SK-N-SH (cell line): ENCODE data around the gene PRRX1. TPM values are rescaled to one million over a fixed set of nuclear protein-coding genes. Genes with fewer than 3 reads are reported as not detected.
A peak's percentile ranks its signal among the peaks of the same experiment; 100 is the strongest.

Source experiments
- CTCF ChIA-PET: fragments of 300-600, 350-600 bp; formaldehyde crosslinking; extraction: SDS; loops from one replicate; lab custom pipeline; 2021; lab: Yijun Ruan, JAX
- POLR2A ChIA-PET: fragments of 350-600 bp; sonication (Branson Sonifier 250); formaldehyde crosslinking; extraction: SDS; loops from one replicate; lab custom pipeline; 2020; ENCODE audit warnings: antibody characterized with exemption, inconsistent platforms; lab: Yijun Ruan, JAX
- DNase-seq: peaks from one replicate; pipeline ENCODE4 v3.0.0; 2012
- H2AFZ ChIP-seq: fragments of 200-600 bp; sonication (generic); 2 replicates; pipeline ENCODE4 v1.8.1; 2016; ENCODE audit warnings: antibody characterized with exemption, mild to moderate bottlenecking, low read depth
- H3F3A ChIP-seq: fragments of 200-600 bp; sonication (generic); replicated peaks from 2 replicates; pipeline ENCODE3; 2016; ENCODE audit warnings: antibody characterized with exemption, mild to moderate bottlenecking; ENCODE audit not compliant: insufficient read depth
- H3K27ac ChIP-seq, 2 experiments: fragments of 200-500 bp in 1 of 2; fragments of 200-600 bp in 1 of 2; sonication (Bioruptor generic) in 1 of 2; sonication (generic), shearing (Covaris generic) in 1 of 2; 2 replicates each; pipeline versions ENCODE4 v1.5.1 to v1.6.1; 2014 to 2016; ENCODE audit warnings: low read depth in 2 of 2, inconsistent platforms in 1 of 2, low read length in 1 of 2, mild to moderate bottlenecking in 1 of 2, mixed read lengths in 1 of 2
- H3K27me3 ChIP-seq: fragments of 200-600 bp; sonication (generic), shearing (Covaris generic); 2 replicates; pipeline ENCODE4 v1.6.1; 2016; ENCODE audit warnings: mixed run types; ENCODE audit not compliant: insufficient read depth
- H3K36me3 ChIP-seq, 2 experiments: fragments of 200-500 bp in 1 of 2; fragments of 200-600 bp in 1 of 2; sonication (Bioruptor generic) in 1 of 2; sonication (generic) in 1 of 2; replicated peaks in 1 of 2; 2 replicates each; pipeline versions ENCODE3 to v1.5.1; 2014 to 2016; ENCODE audit warnings: low read length in 1 of 2, mild to moderate bottlenecking in 1 of 2; ENCODE audit not compliant: insufficient read depth in 2 of 2, control insufficient read depth in 1 of 2
- H3K4me1 ChIP-seq, 2 experiments: fragments of 200-500 bp in 1 of 2; fragments of 200-600 bp in 1 of 2; sonication (Bioruptor generic) in 1 of 2; sonication (generic), shearing (Covaris generic) in 1 of 2; 2 replicates each; pipeline versions ENCODE4 v1.5.1 to v1.6.1; 2014 to 2016; ENCODE audit warnings: low read depth in 1 of 2, low read length in 1 of 2, mixed run types in 1 of 2; ENCODE audit not compliant: insufficient read depth in 2 of 2, control insufficient read depth in 1 of 2
- H3K4me2 ChIP-seq: fragments of 200-600 bp; sonication (generic), shearing (Covaris generic); 2 replicates; pipeline ENCODE4 v1.6.1; 2017; ENCODE audit warnings: mixed run types
- H3K4me3 ChIP-seq, 2 experiments: fragments of 200-500 bp in 1 of 2; fragments of 200-600 bp in 1 of 2; sonication (Bioruptor generic) in 1 of 2; sonication (generic), shearing (Covaris generic) in 1 of 2; 2 replicates each; pipeline versions ENCODE4 v1.5.1 to v1.8.1; 2014 to 2016; ENCODE audit warnings: low read depth in 2 of 2, inconsistent platforms in 1 of 2, low read length in 1 of 2, mild to moderate bottlenecking in 1 of 2, mixed read lengths in 1 of 2, moderate library complexity in 1 of 2
- H3K79me2 ChIP-seq: fragments of 200-600 bp; sonication (generic); 2 replicates; pipeline ENCODE4 v1.8.1; 2017; ENCODE audit warnings: mild to moderate bottlenecking; ENCODE audit not compliant: insufficient read depth
- H3K9ac ChIP-seq: fragments of 200-600 bp; sonication (generic); 2 replicates; pipeline ENCODE4 v1.6.1; 2017; ENCODE audit warnings: mixed run types
- H3K9me2 ChIP-seq: fragments of 200-600 bp; sonication (generic); 2 replicates; pipeline ENCODE4 v1.6.1; 2017; ENCODE audit warnings: mixed run types
- H3K9me3 ChIP-seq: fragments of 200-600 bp; sonication (generic); 2 replicates; pipeline ENCODE4 v1.6.1; 2017; ENCODE audit warnings: mixed run types, mild to moderate bottlenecking, moderate library complexity
- H4K20me1 ChIP-seq: fragments of 200-600 bp; sonication (generic); 2 replicates; pipeline ENCODE4 v1.6.1; 2017; ENCODE audit warnings: mild to moderate bottlenecking, mixed run types; ENCODE audit not compliant: insufficient read depth
- ELF1 ChIP-seq: IDR thresholded peaks from 2 replicates; pipeline ENCODE4 v1.4.0; 2012
- EP300 ChIP-seq, 2 experiments: IDR thresholded peaks; 2 replicates each; pipeline versions ENCODE4 v1.4.0 to v1.6.1; 2012; ENCODE audit warnings: borderline replicate concordance in 1 of 2, low read depth in 1 of 2, low read length in 1 of 2
- EZH2phosphoT487 ChIP-seq: fragments of 200-600 bp; sonication (generic); IDR thresholded peaks from 2 replicates; pipeline ENCODE4 v1.6.1; 2017; ENCODE audit warnings: low read depth, mixed run types, mild to moderate bottlenecking, antibody characterized with exemption, moderate library complexity, borderline replicate concordance
- FOSL2 ChIP-seq: IDR thresholded peaks from 2 replicates; pipeline ENCODE4 v1.4.0; 2012; ENCODE audit warnings: low read depth, mild to moderate bottlenecking, moderate library complexity, borderline replicate concordance
- FOXJ3 ChIP-seq: sonication (generic); formaldehyde crosslinking; IDR thresholded peaks from 2 replicates; pipeline ENCODE4 v1.5.1; 2020; ENCODE audit warnings: mild to moderate bottlenecking, missing genetic modification reagents
- FOXM1 ChIP-seq: IDR thresholded peaks from 2 replicates; pipeline ENCODE4 v1.4.0; 2012; ENCODE audit warnings: low read depth, mild to moderate bottlenecking
- GABPA ChIP-seq: IDR thresholded peaks from 2 replicates; pipeline ENCODE4 v1.4.0; 2012; ENCODE audit warnings: low read depth, mild to moderate bottlenecking
- GATA2 ChIP-seq: sonication (generic); formaldehyde crosslinking; IDR thresholded peaks from 2 replicates; pipeline ENCODE4 v1.5.0; 2020; ENCODE audit warnings: mild to moderate bottlenecking, missing genetic modification reagents
- JUND ChIP-seq: IDR thresholded peaks from 2 replicates; pipeline ENCODE4 v1.4.0; 2012
- MXI1 ChIP-seq: IDR thresholded peaks from 2 replicates; pipeline ENCODE4 v1.6.1; 2012; ENCODE audit warnings: mild to moderate bottlenecking, low read depth, low read length, improper control_type of control experiment
- NFIC ChIP-seq: IDR thresholded peaks from 2 replicates; pipeline ENCODE4 v1.4.0; 2012; ENCODE audit warnings: borderline replicate concordance
- NRF1 ChIP-seq: IDR thresholded peaks from 2 replicates; pipeline ENCODE4 v1.6.1; 2012; ENCODE audit warnings: low read depth, mild to moderate bottlenecking, low read length
- PBX3 ChIP-seq: IDR thresholded peaks from 2 replicates; pipeline ENCODE4; 2012
- POLR2AphosphoS5 ChIP-seq: IDR thresholded peaks from 2 replicates; pipeline ENCODE4 v1.6.1; 2012; ENCODE audit warnings: low read depth, low read length
- RFX5 ChIP-seq: IDR thresholded peaks from 2 replicates; pipeline ENCODE4 v1.6.1; 2012; ENCODE audit warnings: mild to moderate bottlenecking, improper control_type of control experiment, low read length
- RXRA ChIP-seq: IDR thresholded peaks from 2 replicates; pipeline ENCODE4 v1.4.0; 2012; ENCODE audit warnings: low read depth, mild to moderate bottlenecking, borderline replicate concordance
- SIN3A ChIP-seq: IDR thresholded peaks from 2 replicates; pipeline ENCODE4 v1.6.1; 2012; ENCODE audit warnings: low read depth, mild to moderate bottlenecking, low read length, moderate library complexity, borderline replicate concordance
- SMC3 ChIP-seq: IDR thresholded peaks from 2 replicates; pipeline ENCODE4 v1.6.1; 2012; ENCODE audit warnings: low read depth, low read length, improper control_type of control experiment
- TAF1 ChIP-seq: IDR thresholded peaks from 2 replicates; pipeline ENCODE4 v1.6.1; 2012; ENCODE audit warnings: low read depth, mild to moderate bottlenecking, low read length, moderate library complexity, borderline replicate concordance
- TCF12 ChIP-seq: IDR thresholded peaks from 2 replicates; pipeline ENCODE4 v1.4.0; 2012
- YY1 ChIP-seq: IDR thresholded peaks from 2 replicates; pipeline ENCODE4 v1.4.0; 2012; ENCODE audit warnings: low read depth, mild to moderate bottlenecking
- whole genome bisulfite sequencing: methylation state at CpG from one replicate; pipeline ENCODE4 v1.1.6; 2017; ENCODE audit warnings: low lambda C conversion rate; 5-methylcytosine and 5-hydroxymethylcytosine counted together
- polyA plus RNA-seq, 3 experiments: library from polyadenylated mRNA; depleted of rRNA; stranded (reverse); fragments of >200 nt; gene quantifications; 2 replicates each; pipeline ENCODE4 v1.2.3, GENCODE V29; 2012
- TF ChIP-seq, protein P1 (sequence below): IDR thresholded peaks from 2 replicates; pipeline ENCODE4 v1.4.0; 2012; ENCODE audit warnings: low read depth, borderline replicate concordance
- TF ChIP-seq, protein P2 (sequence below): IDR thresholded peaks from 2 replicates; pipeline ENCODE4 v1.4.0; 2012; ENCODE audit warnings: low read depth, borderline replicate concordance
- TF ChIP-seq, protein P3 (sequence below): fragments of 150-350 bp; IDR thresholded peaks from 2 replicates; pipeline ENCODE4 v1.6.1; 2016; ENCODE audit warnings: mild to moderate bottlenecking, low read depth, low read length

Gene PRRX1
- polyA plus RNA-seq, 1 of the 3 experiments (the other 2 are of a cell fraction), result 356 TPM

GRCh38 chr1:170691258-170691657, 27.3 kb downstream of the PRRX1 start (continued):
- TF ChIP-seq, protein P1, sequence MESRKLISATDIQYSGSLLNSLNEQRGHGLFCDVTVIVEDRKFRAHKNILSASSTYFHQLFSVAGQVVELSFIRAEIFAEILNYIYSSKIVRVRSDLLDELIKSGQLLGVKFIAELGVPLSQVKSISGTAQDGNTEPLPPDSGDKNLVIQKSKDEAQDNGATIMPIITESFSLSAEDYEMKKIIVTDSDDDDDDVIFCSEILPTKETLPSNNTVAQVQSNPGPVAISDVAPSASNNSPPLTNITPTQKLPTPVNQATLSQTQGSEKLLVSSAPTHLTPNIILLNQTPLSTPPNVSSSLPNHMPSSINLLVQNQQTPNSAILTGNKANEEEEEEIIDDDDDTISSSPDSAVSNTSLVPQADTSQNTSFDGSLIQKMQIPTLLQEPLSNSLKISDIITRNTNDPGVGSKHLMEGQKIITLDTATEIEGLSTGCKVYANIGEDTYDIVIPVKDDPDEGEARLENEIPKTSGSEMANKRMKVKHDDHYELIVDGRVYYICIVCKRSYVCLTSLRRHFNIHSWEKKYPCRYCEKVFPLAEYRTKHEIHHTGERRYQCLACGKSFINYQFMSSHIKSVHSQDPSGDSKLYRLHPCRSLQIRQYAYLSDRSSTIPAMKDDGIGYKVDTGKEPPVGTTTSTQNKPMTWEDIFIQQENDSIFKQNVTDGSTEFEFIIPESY, result no peak
- TF ChIP-seq YY1 (no peak), NFIC (no peak), MXI1 (no peak)

DNA sequence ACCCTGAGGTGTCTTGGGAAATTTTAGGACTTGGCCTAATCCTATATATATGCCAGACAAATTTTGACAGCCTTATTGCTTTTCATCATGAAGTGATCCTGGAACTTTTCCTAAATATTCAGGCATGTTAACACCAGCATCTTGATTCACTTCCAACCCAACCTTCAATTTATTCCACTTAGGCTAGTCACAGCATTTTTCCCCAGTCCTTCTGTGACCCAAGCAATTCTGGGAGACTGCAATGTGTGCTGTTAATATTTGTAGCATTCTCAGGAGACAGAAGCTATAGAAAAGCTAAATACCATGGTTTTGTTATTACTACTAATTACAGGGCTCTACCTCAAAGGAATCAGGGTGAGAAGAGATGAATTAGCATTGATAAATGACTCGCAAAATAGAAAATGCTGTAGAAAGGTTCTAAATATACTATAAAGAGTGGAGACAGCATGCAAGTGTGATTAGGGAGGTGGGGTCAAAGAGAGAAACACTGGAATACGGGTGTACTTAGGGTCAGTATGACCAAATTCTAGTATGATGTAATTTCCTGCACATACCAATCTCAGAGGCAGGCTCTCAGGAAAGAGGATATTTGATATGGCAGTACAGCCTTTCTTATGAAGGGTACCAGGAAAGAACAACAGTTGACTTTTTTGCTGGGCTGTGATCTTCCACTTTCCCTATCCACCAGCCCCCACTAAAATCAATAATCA, 29.1 kb downstream of the PRRX1 start:
- no peak overlapping the region for H2AFZ ChIP-seq
- H4K20me1 ChIP-seq, result peaks cover 10% of the 10 kb centered on the region; the same call in 1 of the 2 replicates
- no peaks in the 10 kb centered on the region for H3K9me3 ChIP-seq
- 19% methylated on average over 2 of the region's 2 CpGs for WGBS
- peak overlapping the region; percentile 49 for H3K4me2 ChIP-seq
- H3F3A ChIP-seq, result peaks cover 86% of the 10 kb centered on the region
- H3K27ac ChIP-seq, result peak overlapping the region; percentile 90 to 99
- POLR2A ChIA-PET, result no interaction called here
- H3K27me3 ChIP-seq, result no peaks in the 10 kb centered on the region
- no peaks in the 10 kb centered on the region for H3K9me2 ChIP-seq
- H3K9ac ChIP-seq, result peak overlapping the region; percentile 43; the same call in 1 of the 2 replicates
- peaks cover 30 to 70% of the 10 kb centered on the region in 2 experiments for H3K4me1 ChIP-seq
- H3K36me3 ChIP-seq, result peaks cover 11 to 64% of the 10 kb centered on the region in 2 experiments
- peaks cover 98% of the 10 kb centered on the region for H3K79me2 ChIP-seq
- peak overlapping the region in 1 of 2 experiments; percentile 24; a peak in 1 of 4 replicates for H3K4me3 ChIP-seq
- CTCF ChIA-PET, result no interaction called here
- DNase-seq, result no peak
- TF ChIP-seq EP300 (IDR thresholded peaks at IDR 0.05; ENCODE audit: borderline replicate concordance in 1 of 2, low read depth in 1 of 2, low read length in 1 of 2) (peak in 1 of 2 experiments; percentile 54; a peak in 1 of 4 replicates), GATA2 (no peak), MXI1 (no peak), EZH2phosphoT487 (no peak), RXRA (peak; percentile 88; the same call in 1 of the 2 replicates), PBX3 (peak; percentile 45; the same call in 1 of the 2 replicates), FOXJ3 (no peak), FOSL2 (0 out of 2 replicates have a peak, but pooled peaks have one; percentile 19), YY1 (no peak), ELF1 (no peak), NRF1 (no peak), SIN3A (no peak), SMC3 (no peak), POLR2AphosphoS5 (no peak), RFX5 (no peak), JUND (peak; percentile 5; the same call in 1 of the 2 replicates), NFIC (peak; percentile 24; the same call in 1 of the 2 replicates), GABPA (peak; percentile 28; the same call in 1 of the 2 replicates), TCF12 (peak; percentile 47), TAF1 (no peak), FOXM1 (0 out of 2 replicates have a peak, but pooled peaks have one; percentile 50)
- TF ChIP-seq, protein P2, sequence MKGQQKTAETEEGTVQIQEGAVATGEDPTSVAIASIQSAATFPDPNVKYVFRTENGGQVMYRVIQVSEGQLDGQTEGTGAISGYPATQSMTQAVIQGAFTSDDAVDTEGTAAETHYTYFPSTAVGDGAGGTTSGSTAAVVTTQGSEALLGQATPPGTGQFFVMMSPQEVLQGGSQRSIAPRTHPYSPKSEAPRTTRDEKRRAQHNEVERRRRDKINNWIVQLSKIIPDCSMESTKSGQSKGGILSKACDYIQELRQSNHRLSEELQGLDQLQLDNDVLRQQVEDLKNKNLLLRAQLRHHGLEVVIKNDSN, result no peak
- TF ChIP-seq, protein P3, sequence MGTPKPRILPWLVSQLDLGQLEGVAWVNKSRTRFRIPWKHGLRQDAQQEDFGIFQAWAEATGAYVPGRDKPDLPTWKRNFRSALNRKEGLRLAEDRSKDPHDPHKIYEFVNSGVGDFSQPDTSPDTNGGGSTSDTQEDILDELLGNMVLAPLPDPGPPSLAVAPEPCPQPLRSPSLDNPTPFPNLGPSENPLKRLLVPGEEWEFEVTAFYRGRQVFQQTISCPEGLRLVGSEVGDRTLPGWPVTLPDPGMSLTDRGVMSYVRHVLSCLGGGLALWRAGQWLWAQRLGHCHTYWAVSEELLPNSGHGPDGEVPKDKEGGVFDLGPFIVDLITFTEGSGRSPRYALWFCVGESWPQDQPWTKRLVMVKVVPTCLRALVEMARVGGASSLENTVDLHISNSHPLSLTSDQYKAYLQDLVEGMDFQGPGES, result no peak
